Astrocyte (in vitro differentiated cells and primary cell): ENCODE data around the gene CNTNAP2.
"Not testable (repeated sequence)": the region's sequence is repeated elsewhere in the genome, so short reads cannot be mapped to it uniquely, and the experiment has no call there.

Experiments used
- CTCF ChIP-seq: IDR thresholded peaks from 2 replicates; pipeline ENCODE4 v1.5.1; 2011; ENCODE audit warnings: low read depth, mild to moderate bottlenecking, inconsistent platforms, low read length, moderate library complexity; ENCODE audit not compliant: insufficient read depth
- EZH2 ChIP-seq: IDR thresholded peaks from 2 replicates; pipeline ENCODE4 v1.6.1; 2012; ENCODE audit warnings: mild to moderate bottlenecking, low read length, inconsistent platforms; ENCODE audit not compliant: insufficient read depth

GRCh38 chr7:147737559-147738214 lies 1621.1 kb downstream of the CNTNAP2 start:
- not testable (repeated sequence) for TF ChIP-seq EZH2, CTCF
